Measurements from ENCODE around the gene EML1.
A peak's percentile ranks its signal among the peaks of the same experiment; 100 is the strongest.

Gene EML1

DNA sequence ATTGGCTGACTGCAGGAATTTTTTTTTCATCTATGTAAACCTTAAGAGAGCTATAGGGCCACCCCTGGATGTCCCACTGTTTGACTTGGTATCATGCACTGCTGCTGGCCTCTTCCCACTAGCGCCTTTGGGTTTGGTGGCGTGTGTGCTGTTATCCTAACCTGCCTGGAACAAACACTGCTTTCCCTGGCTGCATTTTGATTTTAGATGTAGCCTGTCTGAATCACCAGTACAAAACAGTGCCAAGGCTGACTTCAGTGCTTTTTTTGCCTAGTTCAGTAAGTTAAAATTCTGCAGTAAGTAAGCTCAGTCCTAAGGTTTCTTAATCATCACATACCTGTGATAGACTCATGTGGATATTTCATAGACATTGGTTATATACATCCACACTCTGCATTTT, 99.2 kb downstream of the EML1 start:
- no peak overlapping the region for H3K27ac ChIP-seq
- TF ChIP-seq ZFX (IDR thresholded peaks at IDR 0.05; ENCODE audit: borderline replicate concordance) = no peak
- no peak for TF ChIP-seq CTCF (IDR thresholded peaks at IDR 0.05)

- TF ChIP-seq CTCF (IDR thresholded peaks at IDR 0.05) (no peak), ZFX (IDR thresholded peaks at IDR 0.05; ENCODE audit: borderline replicate concordance) (no peak)
These were observed 103.1 kb downstream of the EML1 start for GRCh38 chr14:99896361-99896760.

DNA sequence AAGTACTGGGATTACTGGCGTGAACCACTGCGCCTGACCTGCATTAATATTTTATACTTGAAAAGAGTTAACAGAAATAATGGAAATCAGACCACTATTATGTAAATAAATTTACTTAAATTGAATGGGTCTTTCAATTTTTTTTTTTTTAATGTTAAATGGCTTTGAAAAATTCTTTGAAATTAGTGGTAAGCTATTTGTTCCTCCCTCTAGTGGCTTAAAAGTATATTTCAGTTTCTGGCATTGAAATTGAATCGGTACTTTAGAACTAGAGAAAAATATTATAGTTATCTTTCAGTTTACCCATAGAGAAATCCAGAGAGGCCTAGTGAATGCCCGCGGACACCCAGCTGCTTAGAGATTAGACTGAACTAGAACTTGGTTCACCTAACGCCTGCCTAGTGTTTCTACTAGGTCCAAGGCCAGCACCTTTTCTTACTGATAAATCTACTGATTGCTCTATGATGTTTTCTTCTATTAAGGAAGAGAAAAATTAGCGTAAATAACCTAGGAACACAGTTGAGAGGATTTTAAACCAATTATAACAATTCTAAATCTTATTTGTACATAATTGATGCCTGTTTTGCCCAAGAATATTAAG, 106.5 kb downstream of the EML1 start:
- TF ChIP-seq ZFX (IDR thresholded peaks at IDR 0.05; ENCODE audit: borderline replicate concordance) = no peak
- peak; percentile 81 for TF ChIP-seq CTCF (IDR thresholded peaks at IDR 0.05)
- H3K27ac ChIP-seq = no peak overlapping the region

More at GRCh38 chr14:99896361-99896760, 103.1 kb downstream of the EML1 start:
- H3K27ac ChIP-seq = no peak overlapping the region

DNA sequence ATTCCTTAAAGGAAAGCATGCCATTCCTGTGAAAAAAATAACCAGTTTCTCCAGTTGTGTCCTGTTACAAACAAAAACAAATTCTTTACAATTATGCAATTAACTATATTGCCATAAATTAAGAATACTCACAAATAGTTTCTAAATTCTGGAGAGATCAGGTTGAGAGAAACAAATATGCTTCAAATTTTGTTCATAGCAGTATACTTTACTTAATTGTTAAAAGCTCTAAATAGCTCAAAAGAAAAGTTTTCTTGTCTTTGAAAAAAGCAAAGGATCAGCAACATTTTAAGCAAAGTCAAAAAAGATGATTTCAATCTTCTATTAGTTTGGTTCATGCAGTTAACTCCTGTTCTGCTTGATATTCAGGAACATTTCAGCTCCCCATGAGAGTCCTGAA, 109.7 kb downstream of the EML1 start:
- TF ChIP-seq ZFX (IDR thresholded peaks at IDR 0.05; ENCODE audit: borderline replicate concordance) (no peak), CTCF (IDR thresholded peaks at IDR 0.05) (no peak)
- H3K27ac ChIP-seq = no peak overlapping the region

- no peak overlapping the region for H3K27ac ChIP-seq
- no peak for TF ChIP-seq CTCF (IDR thresholded peaks at IDR 0.05)
- no peak for TF ChIP-seq ZFX (IDR thresholded peaks at IDR 0.05; ENCODE audit: borderline replicate concordance)
These were observed 111.3 kb downstream of the EML1 start for GRCh38 chr14:99904506-99904905.

DNA sequence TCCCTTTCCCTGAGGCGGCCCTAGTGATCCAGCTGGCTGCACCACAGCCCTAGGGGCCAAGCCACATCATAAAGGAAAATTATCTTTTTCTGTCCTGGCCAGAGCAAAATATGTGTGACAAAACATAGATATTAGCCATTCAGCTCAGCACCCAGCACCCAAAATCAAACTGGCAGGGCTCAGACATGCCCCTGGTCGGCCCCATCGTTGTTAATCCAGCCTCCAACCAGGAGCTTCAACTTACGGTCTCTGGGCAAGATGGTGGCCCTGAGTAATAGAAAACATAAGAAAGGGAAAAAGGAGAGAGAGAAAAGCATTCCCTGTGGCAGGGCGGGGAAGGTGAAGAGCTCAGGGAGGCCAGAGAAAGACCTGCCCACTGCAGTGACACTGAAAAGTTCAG, 111.9 kb downstream of the EML1 start:
- no peak for TF ChIP-seq CTCF (IDR thresholded peaks at IDR 0.05)
- no peak for TF ChIP-seq ZFX (IDR thresholded peaks at IDR 0.05; ENCODE audit: borderline replicate concordance)
- H3K27ac ChIP-seq = no peak overlapping the region

DNA sequence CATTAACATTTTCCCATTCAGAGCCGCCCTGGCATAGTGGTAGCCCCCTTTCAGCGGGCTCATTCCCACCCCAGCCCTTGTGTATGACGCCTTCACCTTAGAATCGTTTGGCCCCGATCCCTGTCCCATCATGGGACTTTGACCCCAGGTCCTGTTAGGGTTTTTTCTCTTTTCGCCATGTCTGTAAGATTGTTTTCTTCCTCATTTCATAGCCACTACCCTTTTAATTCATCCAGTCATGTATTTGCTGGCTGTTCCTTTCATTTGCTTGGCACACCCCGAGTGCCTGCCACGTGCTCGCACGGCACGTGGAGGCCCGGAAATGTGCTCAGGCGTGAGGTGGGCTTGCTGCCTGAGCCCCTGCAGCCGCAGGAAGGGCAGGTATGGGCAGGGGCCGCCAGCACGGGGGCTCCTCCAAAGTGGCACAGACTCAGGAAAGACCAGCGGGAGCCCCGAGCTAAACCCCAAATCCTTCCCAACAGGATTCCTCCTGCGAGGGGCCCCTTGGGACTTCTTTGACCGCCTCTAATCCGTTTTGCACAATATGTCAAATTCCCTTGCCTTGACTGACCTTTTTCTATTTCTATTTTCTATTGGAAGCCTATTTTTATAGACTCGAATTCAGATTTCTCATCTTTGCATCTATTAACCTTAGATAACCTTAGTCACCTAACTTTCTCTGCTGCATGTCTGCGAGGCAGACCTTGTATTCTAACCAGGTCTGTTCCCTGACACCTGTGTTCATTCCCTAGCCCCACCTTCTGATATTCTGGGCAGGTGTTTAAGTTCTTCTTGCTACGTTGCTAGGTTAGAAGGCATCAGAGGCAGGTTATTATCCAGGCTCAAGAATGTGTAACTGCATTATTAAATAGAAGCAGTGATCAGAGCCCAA, 114.8 kb downstream of the EML1 start:
- H3K27ac ChIP-seq = no peak overlapping the region
- TF ChIP-seq ZFX (IDR thresholded peaks at IDR 0.05; ENCODE audit: borderline replicate concordance) = no peak
- no peak for TF ChIP-seq CTCF (IDR thresholded peaks at IDR 0.05)

All from 22Rv1 (cell line).